GM12878 (cell line): ENCODE results near the gene BCL11A. TPM values are rescaled to one million over a fixed set of nuclear protein-coding genes. Genes with fewer than 3 reads are reported as not detected.

Experiments
- ATAC-seq: fragments of 200-7000 bp; cut with Tn5 transposase; 3 replicates; pipeline ENCODE4 v1.9.1; 2020; ENCODE audit warnings: mild to moderate bottlenecking, moderate library complexity
- BruUV-seq: library from RNA; stranded (reverse); fragments of 400-500 nt; replicated peaks from 2 replicates; lab custom pipeline; 2021; lab: Mats Ljungman, UMichigan
- CTCF ChIA-PET: fragments of 300-600 bp; sonication (Branson Sonifier 250); formaldehyde crosslinking; extraction: SDS; loops from one replicate; lab custom pipeline; 2021; ENCODE audit warnings: inconsistent platforms; lab: Yijun Ruan, JAX
- POLR2A ChIA-PET: fragments of 350-600 bp; formaldehyde crosslinking; extraction: SDS; loops from one replicate; lab custom pipeline; 2021; ENCODE audit warnings: inconsistent platforms; lab: Charles Lee
- RAD21 ChIA-PET: fragments of 300-600 bp; sonication (Branson Sonifier 250); formaldehyde crosslinking; loops from one replicate; lab custom pipeline; 2023; ENCODE audit warnings: antibody characterized with exemption; ENCODE audit not compliant: unreplicated experiment; lab: Charles Lee
- SMC1A ChIA-PET: fragments of 300-600 bp; sonication (Branson Sonifier 250); formaldehyde crosslinking; loops from one replicate; lab custom pipeline; 2023; ENCODE audit not compliant: unreplicated experiment, uncharacterized antibody; lab: Charles Lee
- DNase-seq: peaks from one replicate; pipeline ENCODE4 v3.0.0-alpha.2; 2011; ENCODE audit warnings: low read depth, low spot score
- FAIRE-seq: peaks from 3 replicates; lab custom pipeline; 2011; peaks lifted over from hg19 to GRCh38; lab: Jason Lieb, UNC
- H2AFZ ChIP-seq: 2 replicates; pipeline ENCODE4 v1.6.0; 2011; ENCODE audit warnings: low read depth, low read length, control low read depth; ENCODE audit not compliant: control insufficient read depth
- H3K27ac ChIP-seq: 2 replicates; pipeline ENCODE4 v1.5.1; 2011; ENCODE audit warnings: control low read depth; ENCODE audit not compliant: control insufficient read depth, insufficient read depth
- H3K27me3 ChIP-seq, 2 experiments: replicated peaks in 1 of 2; 2 replicates each; pipeline versions ENCODE4 v1.6.0 to v1.6.1; 2011; ENCODE audit warnings: low read length in 1 of 2; ENCODE audit not compliant: control insufficient read depth in 2 of 2, insufficient read depth in 2 of 2
- H3K36me3 ChIP-seq, 2 experiments: 2 replicates each; pipeline ENCODE4 v1.5.1; 2011; ENCODE audit warnings: low read length in 1 of 2; ENCODE audit not compliant: control insufficient read depth in 2 of 2, insufficient read depth in 2 of 2
- H3K4me1 ChIP-seq: 2 replicates; pipeline ENCODE4 v1.6.1; 2011; ENCODE audit warnings: mild to moderate bottlenecking, low read length, moderate library complexity, mixed read lengths; ENCODE audit not compliant: control insufficient read depth, insufficient read depth
- H3K4me2 ChIP-seq: 2 replicates; pipeline ENCODE4 v1.6.0; 2011; ENCODE audit warnings: control low read depth; ENCODE audit not compliant: control insufficient read depth, insufficient read depth
- H3K4me3 ChIP-seq: fragments of 200-600 bp; sonication (generic); 2 replicates; pipeline ENCODE4 v1.5.1; 2016
- H3K79me2 ChIP-seq: 2 replicates; pipeline ENCODE4 v1.6.0; 2011; ENCODE audit warnings: low read length; ENCODE audit not compliant: control insufficient read depth, insufficient read depth
- H3K9ac ChIP-seq: 2 replicates; pipeline ENCODE4 v1.8.0; 2011; ENCODE audit warnings: low read length, control low read depth, mixed read lengths; ENCODE audit not compliant: control insufficient read depth, insufficient read depth
- H3K9me3 ChIP-seq: replicated peaks from 3 replicates; pipeline ENCODE4 v1.5.1; 2011; ENCODE audit warnings: mild to moderate bottlenecking, low read length; ENCODE audit not compliant: control insufficient read depth, insufficient read depth
- H4K20me1 ChIP-seq: 2 replicates; pipeline ENCODE4 v1.6.0; 2011; ENCODE audit not compliant: control insufficient read depth, insufficient read depth
- ATF7 ChIP-seq: fragments of 450-650 bp; IDR thresholded peaks from 2 replicates; pipeline ENCODE4 v1.6.1; 2016; ENCODE audit warnings: low read depth, mild to moderate bottlenecking
- CBX5 ChIP-seq: sonication (generic); IDR thresholded peaks from 2 replicates; pipeline ENCODE4 v1.6.1; 2016; ENCODE audit warnings: low read depth, moderate library complexity, mild to moderate bottlenecking, inconsistent platforms
- ETV6 ChIP-seq, 2 experiments: fragments of 450-650 bp in 1 of 2; IDR thresholded peaks in 1 of 2; conservative IDR thresholded peaks in 1 of 2; 2 replicates each; pipeline ENCODE4 v1.6.1; 2014; ENCODE audit warnings: antibody characterized with exemption in 1 of 2, borderline replicate concordance in 1 of 2, low read depth in 1 of 2, mild to moderate bottlenecking in 1 of 2, moderate library complexity in 1 of 2
- HCFC1 ChIP-seq: fragments of 150-350 bp; IDR thresholded peaks from 2 replicates; pipeline ENCODE4 v1.6.1; 2014; ENCODE audit warnings: low read length
- NR2C2 ChIP-seq: IDR thresholded peaks from 2 replicates; pipeline ENCODE4 v1.6.1; 2011; ENCODE audit warnings: borderline replicate concordance, low read depth; ENCODE audit not compliant: control insufficient read depth, insufficient read length
- POLR2AphosphoS2 ChIP-seq: IDR thresholded peaks from 2 replicates; pipeline ENCODE4 v1.6.1; 2011; ENCODE audit warnings: low read depth, mild to moderate bottlenecking, low read length, improper control_type of control experiment, moderate library complexity
- SMAD1 ChIP-seq: fragments of 450-650 bp; IDR thresholded peaks from 2 replicates; pipeline ENCODE4 v1.6.1; 2018; ENCODE audit warnings: mild to moderate bottlenecking, low read depth; ENCODE audit not compliant: partially characterized antibody
- TCF12 ChIP-seq: IDR thresholded peaks from 2 replicates; pipeline ENCODE4 v1.6.1; 2011; ENCODE audit warnings: low read depth, mild to moderate bottlenecking, low read length
- ZNF207 ChIP-seq: fragments of 450-650 bp; IDR thresholded peaks from 2 replicates; pipeline ENCODE4 v1.6.1; 2014; ENCODE audit warnings: antibody characterized with exemption, mild to moderate bottlenecking, borderline replicate concordance
- WGBS: methylation state at CpG from one replicate; pipeline ENCODE4 v1.1.6; 2016; ENCODE audit warnings: low lambda C conversion rate; ENCODE audit not compliant: insufficient replicate concordance, insufficient coverage; ENCODE audit errors: missing lambda C conversion rate; 5-methylcytosine and 5-hydroxymethylcytosine counted together
- in situ Hi-C: fragments of 300-500 bp; cut with MboI; formaldehyde crosslinking; loops from 9 replicates; pipeline ENCODE4 v1.14.3; 2018; ENCODE audit warnings: mixed read lengths
- intact Hi-C: fragments of 100-400 bp; cut with micrococcal nuclease; formaldehyde crosslinking; loops from one replicate; pipeline ENCODE4 v1.14.2; 2022; ENCODE audit not compliant: unreplicated experiment
- polyA plus RNA-seq, 11 experiments: library from polyadenylated mRNA; depleted of rRNA in 4 of 11; unstranded in 6 of 11; stranded (reverse) in 5 of 11; fragments of >200 nt; fragmentation: Nextera tagmentation in 4 of 11; fragmentation: Illumina TruSeq in 1 of 11; extraction: Ambion mirVana in 4 of 11; extraction: Trizol in 1 of 11; gene quantifications; 1 replicate in 1 of 11; 2 replicates in 10 of 11; pipeline versions ENCODE4 v1.2.1 to v1.2.3, GENCODE V29; 2011 to 2016; ENCODE audit warnings: inconsistent platforms in 2 of 11, missing spikeins in 2 of 11, low read depth in 1 of 11
- total RNA-seq, 4 experiments: library from RNA; depleted of rRNA in 3 of 4; stranded (reverse); fragments of >200 nt in 3 of 4; fragmentation: Illumina TruSeq in 1 of 4; extraction: Trizol in 1 of 4; gene quantifications; 2 replicates each; pipeline versions ENCODE4 v1.2.1 to v1.2.3, GENCODE V29; 2013 to 2021
- TF ChIP-seq, protein P1 (sequence below): fragments of 450-650 bp; IDR thresholded peaks from 2 replicates; pipeline ENCODE4 v1.6.1; 2016; ENCODE audit warnings: mild to moderate bottlenecking
- TF ChIP-seq, protein P2 (sequence below): fragments of 150-350 bp; IDR thresholded peaks from 2 replicates; pipeline ENCODE4 v1.6.1; 2014; ENCODE audit warnings: mild to moderate bottlenecking, low read depth, low read length

BCL11A gene
- total and polyA plus RNA-seq, 10 of the 15 experiments (the other 5 are each of a cell fraction or from before 2014, with no cell fraction given): 7.5 to 26.6 (median 11.1) TPM; not detected in 1

DNA sequence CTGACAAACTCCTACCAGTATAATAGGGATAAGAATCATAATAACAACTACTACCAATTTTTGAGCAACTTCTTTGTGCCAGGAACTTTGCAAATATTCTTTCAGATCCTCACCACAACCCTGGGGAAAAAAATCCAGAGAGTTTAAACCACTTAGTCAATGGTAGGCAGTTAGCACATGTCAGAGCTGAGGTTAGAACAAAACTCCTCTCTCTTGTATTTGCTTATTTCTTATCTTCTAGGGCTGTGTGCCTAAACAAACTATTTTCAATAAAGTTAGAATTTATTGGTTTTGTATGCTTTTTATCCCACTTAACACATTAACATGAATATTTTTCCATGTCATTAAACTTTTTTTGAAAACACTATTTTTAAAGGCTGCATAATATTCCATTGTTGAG, 127.1 kb downstream of the BCL11A start (continued):
- no peak for TF ChIP-seq ATF7

DNA sequence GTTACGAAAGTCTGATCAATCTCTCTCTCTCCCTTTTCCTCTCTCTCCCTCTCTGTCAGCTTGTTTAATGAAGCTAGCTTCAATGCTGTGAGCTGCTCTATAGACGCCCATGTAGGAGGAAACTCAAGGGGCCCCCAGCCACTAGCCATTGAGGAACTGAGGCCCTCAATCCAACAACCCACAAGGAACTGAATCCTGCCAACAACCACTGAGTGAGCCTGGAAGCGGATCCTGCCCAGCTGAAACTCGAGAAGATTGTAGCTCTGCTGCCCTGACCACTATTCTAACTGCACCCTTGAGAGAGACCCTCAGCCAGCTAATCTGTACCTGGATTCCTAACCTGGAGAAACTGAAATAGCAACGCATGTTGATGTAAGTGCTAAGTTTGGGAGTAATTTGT, 129.2 kb downstream of the BCL11A start:
- no peak overlapping the region for H3K4me2 ChIP-seq
- no peak overlapping the region for H3K27ac ChIP-seq
- no peak for TF ChIP-seq SMAD1
- TF ChIP-seq CBX5: no peak
- TF ChIP-seq, protein P1, sequence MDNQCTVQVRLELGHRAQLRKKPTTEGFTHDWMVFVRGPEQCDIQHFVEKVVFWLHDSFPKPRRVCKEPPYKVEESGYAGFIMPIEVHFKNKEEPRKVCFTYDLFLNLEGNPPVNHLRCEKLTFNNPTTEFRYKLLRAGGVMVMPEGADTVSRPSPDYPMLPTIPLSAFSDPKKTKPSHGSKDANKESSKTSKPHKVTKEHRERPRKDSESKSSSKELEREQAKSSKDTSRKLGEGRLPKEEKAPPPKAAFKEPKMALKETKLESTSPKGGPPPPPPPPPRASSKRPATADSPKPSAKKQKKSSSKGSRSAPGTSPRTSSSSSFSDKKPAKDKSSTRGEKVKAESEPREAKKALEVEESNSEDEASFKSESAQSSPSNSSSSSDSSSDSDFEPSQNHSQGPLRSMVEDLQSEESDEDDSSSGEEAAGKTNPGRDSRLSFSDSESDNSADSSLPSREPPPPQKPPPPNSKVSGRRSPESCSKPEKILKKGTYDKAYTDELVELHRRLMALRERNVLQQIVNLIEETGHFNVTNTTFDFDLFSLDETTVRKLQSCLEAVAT: no peak
- RAD21 ChIA-PET: no interaction called here
- in situ Hi-C loops: no loop called here
- ATAC-seq (no peak), DNase-seq (no peak), FAIRE-seq (no peak)
- SMC1A ChIA-PET: interaction anchor here (0.9 to 1.4 kb wide), 2 partner anchors 8 to 16 kb away, joined by 3 to 4 read pairs; no protein-coding TSS in a partner anchor
- no peaks in the 10 kb centered on the region for H3K4me1 ChIP-seq
- 77% methylated on average over 5 of the region's 5 CpGs for WGBS
- no peaks in the 10 kb centered on the region for H4K20me1 ChIP-seq
- BruUV-seq: no TSS peak
- no peaks in the 10 kb centered on the region for H3K9me3 ChIP-seq
- CTCF ChIA-PET: interaction anchor here (0.8 kb wide), 1 partner anchor 93 kb away, joined by 3 read pairs; no protein-coding TSS in a partner anchor
- no peaks in the 10 kb centered on the region for H3K79me2 ChIP-seq
- no peaks in the 10 kb centered on the region for H3K36me3 ChIP-seq
- no peak overlapping the region for H2AFZ ChIP-seq
- POLR2A ChIA-PET: no interaction called here
- H3K4me3 ChIP-seq: no peak overlapping the region
- no peaks in the 10 kb centered on the region for H3K27me3 ChIP-seq
- intact Hi-C loops: no loop called here
- no peak overlapping the region for H3K9ac ChIP-seq

DNA sequence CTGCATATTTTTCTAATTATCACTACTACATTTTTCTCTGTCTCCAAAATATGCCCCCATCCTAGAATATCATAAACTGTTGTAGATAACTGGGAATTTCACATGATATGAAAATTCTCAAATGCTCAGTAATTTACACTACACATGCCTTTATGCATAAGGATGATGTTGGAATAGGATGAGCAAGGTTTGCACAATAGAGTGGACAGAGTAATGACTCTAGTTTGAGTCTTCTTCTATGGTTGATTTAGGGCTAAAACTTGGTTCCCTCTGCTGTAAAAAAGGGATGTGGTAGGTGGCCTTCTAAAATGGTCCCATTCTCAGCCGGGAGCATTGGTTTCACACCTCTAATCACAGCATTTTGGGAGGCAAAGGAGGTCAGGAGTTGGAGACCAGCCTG, 129.9 kb downstream of the BCL11A start:
- RAD21 ChIA-PET: no interaction called here
- FAIRE-seq: no peak
- TF ChIP-seq HCFC1 (no peak), NR2C2 (no peak), POLR2AphosphoS2 (no peak), ZNF207 (no peak), TCF12 (no peak), ETV6 (conservative IDR thresholded peaks at IDR 0.05 in 1 of 2, IDR thresholded peaks at IDR 0.05 in 1 of 2; ENCODE audit: borderline replicate concordance in 1 of 2, low read depth in 1 of 2) (no peak)
- TF ChIP-seq, protein P1: no peak
- TF ChIP-seq, protein P2, sequence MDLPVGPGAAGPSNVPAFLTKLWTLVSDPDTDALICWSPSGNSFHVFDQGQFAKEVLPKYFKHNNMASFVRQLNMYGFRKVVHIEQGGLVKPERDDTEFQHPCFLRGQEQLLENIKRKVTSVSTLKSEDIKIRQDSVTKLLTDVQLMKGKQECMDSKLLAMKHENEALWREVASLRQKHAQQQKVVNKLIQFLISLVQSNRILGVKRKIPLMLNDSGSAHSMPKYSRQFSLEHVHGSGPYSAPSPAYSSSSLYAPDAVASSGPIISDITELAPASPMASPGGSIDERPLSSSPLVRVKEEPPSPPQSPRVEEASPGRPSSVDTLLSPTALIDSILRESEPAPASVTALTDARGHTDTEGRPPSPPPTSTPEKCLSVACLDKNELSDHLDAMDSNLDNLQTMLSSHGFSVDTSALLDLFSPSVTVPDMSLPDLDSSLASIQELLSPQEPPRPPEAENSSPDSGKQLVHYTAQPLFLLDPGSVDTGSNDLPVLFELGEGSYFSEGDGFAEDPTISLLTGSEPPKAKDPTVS: no peak

More for the DNA sequence above, 129.9 kb downstream of the BCL11A start:
- Histone ChIP-seq H3K79me2 (no peaks in the 10 kb centered on the region), H3K4me1 (no peaks in the 10 kb centered on the region), H3K4me2 (no peak overlapping the region), H3K4me3 (no peak overlapping the region), H3K27me3 (no peaks in the 10 kb centered on the region), H2AFZ (no peak overlapping the region), H3K9me3 (no peaks in the 10 kb centered on the region), H3K36me3 (no peaks in the 10 kb centered on the region), H4K20me1 (no peaks in the 10 kb centered on the region), H3K27ac (no peak overlapping the region), H3K9ac (no peak overlapping the region)
- ChIA-PET SMC1A (no interaction called here), POLR2A (no interaction called here), CTCF (no interaction called here)
- 0% methylated on average over 1 of the region's 1 CpG for WGBS
- no TSS peak for BruUV-seq
- ATAC-seq: no peak
- DNase-seq: no peak
- intact Hi-C loops (no loop called here), in situ Hi-C loops (no loop called here)
